Type B pancreatic cell (in vitro differentiated cells): ENCODE data around the gene TMEM72. TPM values are rescaled to one million over a fixed set of nuclear protein-coding genes. Genes with fewer than 3 reads are reported as not detected.
A peak's percentile ranks its signal among the peaks of the same experiment; 100 is the strongest.

Experiments used
- DNase-seq: peaks from one replicate; pipeline ENCODE4 v3.0.0; 2021; ENCODE audit warnings: mixed read lengths; ENCODE audit not compliant: unreplicated experiment; ENCODE audit errors: extremely low spot score
- H3K27ac Mint-ChIP-seq: 2 replicates; pipeline ENCODE4 v1.8.0; 2021; ENCODE audit warnings: mild to moderate bottlenecking, mixed read lengths
- H3K27me3 Mint-ChIP-seq: 2 replicates; pipeline ENCODE4 v1.8.0; 2021; ENCODE audit warnings: mixed read lengths
- H3K36me3 Mint-ChIP-seq: 2 replicates; pipeline ENCODE4 v1.8.0; 2021; ENCODE audit warnings: mixed read lengths
- H3K4me1 Mint-ChIP-seq: one replicate; pipeline ENCODE4 v1.8.0; 2021; ENCODE audit warnings: mixed read lengths; ENCODE audit not compliant: unreplicated experiment
- H3K4me3 Mint-ChIP-seq: 2 replicates; pipeline ENCODE4 v1.8.0; 2021; ENCODE audit warnings: mild to moderate bottlenecking, mixed read lengths
- H3K9me3 Mint-ChIP-seq: 2 replicates; pipeline ENCODE4 v1.8.0; 2021; ENCODE audit warnings: mixed read lengths
- CTCF ChIP-seq: fragments of 200-600 bp; sonication (generic); conservative IDR thresholded peaks from 2 replicates; pipeline ENCODE4 v1.5.0; 2021; ENCODE audit warnings: antibody characterized with exemption, mild to moderate bottlenecking
- total RNA-seq: library from RNA; stranded (reverse); gene quantifications from 2 replicates; pipeline ENCODE4 v1.2.1, GENCODE V29; 2021; ENCODE audit warnings: low replicate concordance

Gene TMEM72
- total RNA-seq, 1 donor from 2014 or later: 1.2 TPM

DNA sequence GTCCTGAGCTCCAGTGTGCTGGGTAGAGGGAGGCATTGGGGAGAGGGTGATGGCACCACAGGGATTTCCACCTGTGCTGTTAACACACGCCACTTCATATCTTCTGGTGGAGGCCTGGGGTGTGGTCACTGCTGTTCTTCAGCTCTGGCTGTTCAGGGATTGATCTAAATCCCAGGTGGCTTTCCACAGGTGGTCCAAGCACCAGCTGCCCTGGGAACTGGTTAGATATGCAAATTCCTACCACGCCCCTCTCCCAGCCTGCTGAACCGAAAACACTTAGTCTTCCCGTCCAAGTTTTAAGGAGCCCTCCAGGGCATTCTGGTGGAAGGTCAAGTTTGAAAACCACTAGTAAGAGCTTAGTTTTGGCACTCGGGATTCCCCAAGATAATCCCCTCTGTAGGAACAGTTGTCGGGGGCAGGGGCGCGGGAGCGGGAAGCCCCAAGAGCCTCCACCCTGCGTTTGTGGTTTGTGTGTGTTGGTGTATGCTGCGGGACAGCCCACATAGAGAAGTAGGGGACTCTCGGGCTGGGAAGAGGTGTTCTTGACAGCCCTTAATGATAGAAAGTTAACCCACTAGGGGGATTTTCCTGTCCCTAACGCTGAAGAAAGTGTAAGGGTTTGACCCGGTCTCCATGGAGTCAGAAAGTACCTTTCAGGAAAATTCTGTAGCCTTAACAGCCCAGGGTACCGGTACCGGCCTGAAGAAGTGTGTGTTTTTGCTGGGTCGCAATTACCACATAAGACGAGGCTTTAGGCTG, 62.4 kb downstream of the TMEM72 start:
- peak overlapping the region; percentile 52 for H3K4me3 Mint-ChIP-seq
- H3K27me3 Mint-ChIP-seq: no peaks in the 10 kb centered on the region
- H3K36me3 Mint-ChIP-seq: peaks cover 22% of the 10 kb centered on the region
- TF ChIP-seq CTCF: no peak
- H3K27ac Mint-ChIP-seq: peak overlapping the region; percentile 31
- DNase-seq: no peak
- peaks cover 16% of the 10 kb centered on the region for H3K4me1 Mint-ChIP-seq
- no peaks in the 10 kb centered on the region for H3K9me3 Mint-ChIP-seq

DNA sequence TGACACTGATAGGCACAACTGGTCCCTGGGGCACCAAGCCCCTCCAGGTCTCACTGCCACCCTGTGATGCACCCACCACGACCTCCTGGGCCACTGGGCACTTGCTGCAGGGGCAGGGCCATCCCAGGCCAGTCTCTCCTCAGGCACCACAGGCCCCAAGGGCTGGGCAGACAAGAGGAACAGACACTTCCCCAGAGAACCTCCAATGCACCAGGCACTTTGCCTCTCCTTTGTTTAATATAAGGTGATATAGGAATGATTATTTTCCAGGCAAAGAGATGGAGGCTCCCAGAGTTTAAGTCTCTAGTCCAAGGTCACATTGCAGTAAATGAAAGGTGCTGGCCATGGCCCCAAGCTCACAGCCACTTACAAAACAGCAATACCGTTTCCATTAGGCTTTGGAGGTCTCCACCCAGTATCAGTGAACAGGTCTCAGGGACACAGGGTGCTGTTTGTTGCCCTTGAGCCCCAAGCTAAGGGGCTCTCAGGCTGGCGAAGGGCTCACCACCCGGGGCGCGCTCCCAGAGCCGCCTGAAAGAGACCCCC, 63.0 kb downstream of the TMEM72 start:
- no peak for DNase-seq
- no peak overlapping the region for H3K4me3 Mint-ChIP-seq
- no peaks in the 10 kb centered on the region for H3K9me3 Mint-ChIP-seq
- no peaks in the 10 kb centered on the region for H3K27me3 Mint-ChIP-seq
- no peak overlapping the region for H3K27ac Mint-ChIP-seq
- peaks cover 16% of the 10 kb centered on the region for H3K36me3 Mint-ChIP-seq
- H3K4me1 Mint-ChIP-seq: peaks cover 22% of the 10 kb centered on the region
- no peak for TF ChIP-seq CTCF

GRCh38 chr10:44974628-44975430, 63.7 kb downstream of the TMEM72 start:
- H3K27me3 Mint-ChIP-seq: no peaks in the 10 kb centered on the region

GRCh38 chr10:44975431-44976331, 64.5 kb downstream of the TMEM72 start:
- Mint-ChIP-seq H3K4me3 (peak overlapping the region; percentile 81), H3K27ac (peak overlapping the region; percentile 71), H3K9me3 (no peaks in the 10 kb centered on the region), H3K27me3 (no peaks in the 10 kb centered on the region), H3K4me1 (peaks cover 29% of the 10 kb centered on the region), H3K36me3 (peaks cover 10% of the 10 kb centered on the region)
- no peak for DNase-seq
- TF ChIP-seq CTCF: no peak

More at GRCh38 chr10:44974628-44975430, 63.7 kb downstream of the TMEM72 start:
- peak; percentile 99 for TF ChIP-seq CTCF
- no peak overlapping the region for H3K27ac Mint-ChIP-seq
- no peaks in the 10 kb centered on the region for H3K9me3 Mint-ChIP-seq
- H3K4me3 Mint-ChIP-seq: peak overlapping the region; percentile 70
- peaks cover 13% of the 10 kb centered on the region for H3K36me3 Mint-ChIP-seq
- no peak for DNase-seq
- H3K4me1 Mint-ChIP-seq: peaks cover 27% of the 10 kb centered on the region
